Naive thymus-derived CD4-positive, alpha-beta T cell (primary cell): ENCODE measurements around the gene GPR25. TPM values are rescaled to one million over a fixed set of nuclear protein-coding genes. Genes with fewer than 3 reads are reported as not detected.
A peak's percentile ranks its signal among the peaks of the same experiment; 100 is the strongest.
"Not testable (repeated sequence)": the region's sequence is repeated elsewhere in the genome, so short reads cannot be mapped to it uniquely, and the experiment has no call there.

Experiments used
- ATAC-seq: fragments of 150-1000 bp; cut with Tn5 transposase; 2 replicates; pipeline ENCODE4 v1.10.0; 2021; ENCODE audit warnings: mild to moderate bottlenecking, moderate library complexity
- CTCF ChIA-PET: fragments of 350-600 bp; sonication (Branson Sonifier 250); formaldehyde crosslinking; loops from one replicate; lab custom pipeline; 2021; ENCODE audit warnings: antibody characterized with exemption; lab: Charles Lee
- POLR2A ChIA-PET: fragments of 350-600 bp; sonication (Branson Sonifier 250); formaldehyde crosslinking; loops from one replicate; lab custom pipeline; 2021; ENCODE audit warnings: antibody characterized with exemption, inconsistent platforms; lab: Charles Lee
- DNase-seq, 9 donors: peaks; one replicate each; pipeline versions ENCODE4 v3.0.0 to v3.0.0-alpha.2; 2020 to 2022; ENCODE audit warnings: mixed read lengths in 1 of 9
- H3K27ac ChIP-seq: one replicate; pipeline ENCODE4 v1.7.0; 2013; ENCODE audit warnings: mild to moderate bottlenecking, low read depth, low read length, moderate library complexity
- H3K27me3 ChIP-seq, 2 donors: one replicate each; pipeline ENCODE4 v1.7.0; 2013; ENCODE audit warnings: low read length in 2 of 2, mild to moderate bottlenecking in 2 of 2, moderate library complexity in 2 of 2; ENCODE audit not compliant: control insufficient read depth in 2 of 2, insufficient read depth in 2 of 2
- H3K36me3 ChIP-seq, 3 experiments: 1 replicate in 2 of 3; 2 replicates in 1 of 3; pipeline ENCODE4 v1.7.0; 2013; ENCODE audit warnings: low read length in 3 of 3, mild to moderate bottlenecking in 3 of 3, moderate library complexity in 1 of 3; ENCODE audit not compliant: insufficient read depth in 3 of 3, control insufficient read depth in 2 of 3
- H3K4me1 ChIP-seq, 2 donors: one replicate each; pipeline ENCODE4 v1.7.0; 2013; ENCODE audit warnings: low read length in 2 of 2, mild to moderate bottlenecking in 2 of 2, moderate library complexity in 1 of 2; ENCODE audit not compliant: control insufficient read depth in 2 of 2, insufficient read depth in 2 of 2
- H3K4me3 ChIP-seq: 2 replicates; pipeline ENCODE4 v1.7.0; 2013; ENCODE audit warnings: mild to moderate bottlenecking, low read length
- H3K9me3 ChIP-seq, 3 experiments: 1 replicate in 2 of 3; 2 replicates in 1 of 3; pipeline ENCODE4 v1.7.0; 2013; ENCODE audit warnings: low read length in 3 of 3; ENCODE audit not compliant: control insufficient read depth in 2 of 3
- H3K27ac Mint-ChIP-seq, 9 donors: one replicate each; pipeline ENCODE4 v1.8.0; 2020 to 2022; ENCODE audit warnings: mixed read lengths in 9 of 9, mild to moderate bottlenecking in 8 of 9, moderate library complexity in 5 of 9, inconsistent platforms in 2 of 9
- H3K27me3 Mint-ChIP-seq, 5 donors: one replicate each; pipeline ENCODE4 v1.8.0; 2021 to 2022; ENCODE audit warnings: mixed read lengths in 5 of 5, mild to moderate bottlenecking in 1 of 5
- H3K36me3 Mint-ChIP-seq, 5 donors: one replicate each; pipeline ENCODE4 v1.8.0; 2020 to 2022; ENCODE audit warnings: mixed read lengths in 5 of 5, mild to moderate bottlenecking in 3 of 5, inconsistent platforms in 1 of 5
- H3K4me1 Mint-ChIP-seq, 7 donors: one replicate each; pipeline ENCODE4 v1.8.0; 2020 to 2022; ENCODE audit warnings: mixed read lengths in 7 of 7, mild to moderate bottlenecking in 3 of 7, inconsistent platforms in 1 of 7
- H3K4me3 Mint-ChIP-seq, 10 donors: one replicate each; pipeline ENCODE4 v1.8.0; 2020 to 2022; ENCODE audit warnings: mild to moderate bottlenecking in 10 of 10, mixed read lengths in 10 of 10, moderate library complexity in 6 of 10, inconsistent platforms in 2 of 10
- H3K9me3 Mint-ChIP-seq, 11 donors: one replicate each; pipeline ENCODE4 v1.8.0; 2020 to 2022; ENCODE audit warnings: mixed read lengths in 11 of 11, mild to moderate bottlenecking in 4 of 11, inconsistent platforms in 1 of 11, moderate library complexity in 1 of 11
- intact Hi-C, 2 donors: fragments of 100-400 bp; cut with micrococcal nuclease; formaldehyde crosslinking; loops; one replicate each; pipeline ENCODE4 v1.15.1; 2023
- polyA plus RNA-seq, 2 donors: library from polyadenylated mRNA; unstranded; fragments of 300-500 nt; fragmentation: Illumina TruSeq; gene quantifications; one replicate each; pipeline ENCODE4 v1.2.3, GENCODE V29; 2021
- total RNA-seq, 6 experiments: library from RNA in 5 of 6; stranded (reverse) in 5 of 6; gene quantifications; 1 replicate in 5 of 6; 2 replicates in 1 of 6; pipeline ENCODE4 v1.2.3 and lab custom pipeline; 2021 to 2026

GPR25 gene
- total and polyA plus RNA-seq, 7 experiments from 2014 or later = 0.48 to 1.8 (median 0.99) TPM; not detected in 1

DNA sequence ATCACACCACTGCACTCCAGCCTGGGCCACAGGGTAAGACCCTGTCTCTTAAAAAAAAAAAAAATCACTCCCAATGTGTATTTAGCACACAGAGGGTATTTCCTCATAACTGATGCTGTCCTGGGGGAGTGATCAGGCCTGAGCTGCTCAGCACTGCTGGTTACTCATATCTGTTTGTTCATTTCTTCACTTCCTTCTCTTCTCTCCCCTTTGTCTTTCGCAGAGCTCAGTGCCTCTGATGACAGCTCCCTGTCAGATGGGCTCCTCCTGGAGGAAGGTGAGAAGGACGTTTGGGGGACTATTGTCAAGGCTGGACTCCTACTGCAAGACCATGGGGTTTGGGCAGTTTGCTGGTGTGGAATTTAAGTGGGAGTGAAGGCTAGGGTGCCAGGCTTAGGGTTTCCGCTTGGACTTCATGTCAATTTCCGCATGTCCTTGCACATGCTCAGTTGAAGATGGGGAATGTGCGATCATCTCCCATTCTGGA lies 34.9 kb downstream of the GPR25 start:
- Mint-ChIP-seq H3K9me3 (no peaks in the 10 kb centered on the region), H3K4me3 (no peak overlapping the region), H3K27me3 (peaks cover 0 to 36% (median 0%) of the 10 kb centered on the region in 5 donors), H3K4me1 (peaks cover 4 to 12% (median 8%) of the 10 kb centered on the region in 7 donors), H3K27ac (peak overlapping the region in 1 of 9 donors; percentile 51), H3K36me3 (no peaks in the 10 kb centered on the region)
- intact Hi-C loops = no loop called here
- Histone ChIP-seq H3K27ac (no peak overlapping the region), H3K9me3 (no peaks in the 10 kb centered on the region), H3K36me3 (no peaks in the 10 kb centered on the region), H3K27me3 (no peaks in the 10 kb centered on the region), H3K4me3 (no peak overlapping the region), H3K4me1 (peaks cover 0 to 16% of the 10 kb centered on the region in 2 donors)
- POLR2A ChIA-PET = no interaction called here
- CTCF ChIA-PET = no interaction called here
- DNase-seq (no peak), ATAC-seq (peak; percentile 43)

DNA sequence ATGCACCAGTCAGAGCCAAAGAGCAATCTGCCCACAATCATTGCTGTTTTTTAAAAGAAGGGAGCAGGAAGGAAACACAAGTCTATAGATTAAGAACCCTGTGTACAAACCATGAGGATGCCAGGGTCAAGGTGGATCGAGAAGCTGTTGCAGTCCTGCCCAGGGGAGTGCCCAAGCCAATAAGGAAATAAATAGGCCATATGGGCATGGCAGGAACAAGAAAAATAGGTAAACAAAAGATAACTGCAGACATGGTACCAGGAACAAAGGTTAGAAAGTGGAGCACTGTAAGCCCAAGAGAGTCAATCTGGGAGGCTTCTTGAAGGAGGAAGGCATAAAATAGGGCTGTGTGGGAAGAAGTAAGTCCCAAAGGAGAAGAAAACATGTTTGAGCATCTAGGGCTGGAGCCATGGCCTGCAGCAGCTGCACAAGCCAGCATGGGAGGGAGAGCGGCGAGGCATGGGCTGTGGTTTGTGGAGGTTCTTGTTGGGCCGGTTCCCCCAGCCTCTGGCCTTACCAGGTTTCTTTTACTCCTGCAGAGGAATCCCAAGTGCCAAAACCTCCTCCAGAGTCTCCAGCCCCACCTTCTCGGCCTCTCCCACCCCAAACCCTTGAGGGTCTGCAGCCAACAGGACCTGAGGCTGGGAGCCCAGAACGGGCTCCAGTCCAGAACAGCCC lies 35.5 kb downstream of the GPR25 start:
- peaks cover 0 to 32% (median 0%) of the 10 kb centered on the region in 5 donors for H3K27me3 Mint-ChIP-seq
- ATAC-seq (no peak), DNase-seq (no peak)
- ChIA-PET CTCF (no interaction called here), POLR2A (no interaction called here)
- no peaks in the 10 kb centered on the region for H3K9me3 Mint-ChIP-seq
- Histone ChIP-seq H3K9me3 (no peaks in the 10 kb centered on the region), H3K4me1 (peaks cover 0 to 16% of the 10 kb centered on the region in 2 donors), H3K4me3 (no peak overlapping the region), H3K36me3 (no peaks in the 10 kb centered on the region), H3K27me3 (no peaks in the 10 kb centered on the region), H3K27ac (no peak overlapping the region)
- no peak overlapping the region for H3K27ac Mint-ChIP-seq
- H3K4me3 Mint-ChIP-seq = no peak overlapping the region
- intact Hi-C loops = no loop called here
- peaks cover 4 to 12% (median 8%) of the 10 kb centered on the region in 7 donors for H3K4me1 Mint-ChIP-seq
- no peaks in the 10 kb centered on the region for H3K36me3 Mint-ChIP-seq

- Histone ChIP-seq H3K27me3 (no peaks in the 10 kb centered on the region), H3K4me1 (peaks cover 0 to 16% of the 10 kb centered on the region in 2 donors), H3K4me3 (no peak overlapping the region), H3K27ac (no peak overlapping the region), H3K36me3 (no peaks in the 10 kb centered on the region), H3K9me3 (no peaks in the 10 kb centered on the region)
- ChIA-PET CTCF (no interaction called here), POLR2A (no interaction called here)
- no peak overlapping the region for H3K27ac Mint-ChIP-seq
- no peak overlapping the region for H3K4me3 Mint-ChIP-seq
- H3K4me1 Mint-ChIP-seq = peaks cover 4 to 12% (median 8%) of the 10 kb centered on the region in 7 donors
- H3K9me3 Mint-ChIP-seq = no peaks in the 10 kb centered on the region
- intact Hi-C loops = no loop called here
- ATAC-seq = no peak
- no peak for DNase-seq
- no peaks in the 10 kb centered on the region for H3K36me3 Mint-ChIP-seq
- H3K27me3 Mint-ChIP-seq = peaks cover 0 to 32% (median 0%) of the 10 kb centered on the region in 5 donors
Measured at GRCh38 chr1:200909071-200909470, 36.3 kb downstream of the GPR25 start.

DNA sequence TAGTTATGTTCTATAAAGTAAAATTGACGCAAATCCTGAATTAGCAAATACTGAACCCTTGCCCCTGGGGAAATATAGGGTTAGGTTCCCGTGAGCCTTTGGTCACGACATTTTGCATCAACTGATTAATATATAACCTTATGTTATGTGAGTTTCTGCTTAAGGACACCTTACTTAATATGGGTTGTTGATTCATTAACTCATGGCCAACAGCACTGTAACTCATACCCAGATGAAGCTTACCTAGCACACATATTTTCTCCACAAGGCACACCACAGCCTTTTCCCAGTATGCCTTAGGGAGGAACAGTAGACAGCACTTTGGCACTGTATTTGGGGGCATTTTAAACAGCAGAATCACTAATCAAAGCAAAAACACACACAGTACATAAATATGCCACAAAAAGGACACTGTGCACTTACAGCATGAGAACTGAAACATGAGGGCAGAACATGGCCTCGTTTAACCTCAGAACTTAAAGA lies 37.0 kb downstream of the GPR25 start:
- ChIA-PET POLR2A (no interaction called here), CTCF (no interaction called here)
- Histone ChIP-seq H3K27me3 (no peaks in the 10 kb centered on the region), H3K4me3 (no peak overlapping the region), H3K9me3 (no peaks in the 10 kb centered on the region), H3K36me3 (no peaks in the 10 kb centered on the region), H3K27ac (no peak overlapping the region), H3K4me1 (peaks cover 0 to 16% of the 10 kb centered on the region in 2 donors)
- peaks cover 0 to 29% (median 0%) of the 10 kb centered on the region in 5 donors for H3K27me3 Mint-ChIP-seq
- no peak for DNase-seq
- H3K9me3 Mint-ChIP-seq = no peaks in the 10 kb centered on the region
- H3K4me3 Mint-ChIP-seq = no peak overlapping the region
- intact Hi-C loops = no loop called here
- H3K36me3 Mint-ChIP-seq = no peaks in the 10 kb centered on the region
- ATAC-seq = no peak
- H3K27ac Mint-ChIP-seq = no peak overlapping the region
- H3K4me1 Mint-ChIP-seq = peaks cover 4 to 12% (median 8%) of the 10 kb centered on the region in 7 donors

DNA sequence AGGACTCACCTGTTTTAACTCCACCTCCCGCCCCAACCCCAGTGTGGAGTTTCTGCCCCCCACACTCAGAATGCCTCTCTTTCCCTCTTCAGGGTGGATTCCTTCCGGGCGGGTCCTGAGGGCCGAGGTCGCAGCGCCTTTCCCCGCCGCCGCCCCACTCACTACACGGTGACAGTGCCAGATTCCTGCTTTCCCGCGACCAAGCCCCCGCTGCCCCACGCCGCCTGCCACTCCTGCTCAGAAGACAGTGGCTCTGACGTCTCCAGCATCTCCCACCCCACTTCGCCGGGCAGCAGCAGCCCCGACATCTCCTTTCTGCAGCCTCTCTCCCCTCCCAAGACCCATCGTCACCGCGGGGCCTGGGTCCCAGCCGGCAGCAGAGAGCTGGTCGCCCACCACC lies 38.6 kb downstream of the GPR25 start:
- no peak overlapping the region for H3K27ac Mint-ChIP-seq
- H3K4me1 Mint-ChIP-seq = peaks cover 0 to 8% (median 0%) of the 10 kb centered on the region in 7 donors

DNA sequence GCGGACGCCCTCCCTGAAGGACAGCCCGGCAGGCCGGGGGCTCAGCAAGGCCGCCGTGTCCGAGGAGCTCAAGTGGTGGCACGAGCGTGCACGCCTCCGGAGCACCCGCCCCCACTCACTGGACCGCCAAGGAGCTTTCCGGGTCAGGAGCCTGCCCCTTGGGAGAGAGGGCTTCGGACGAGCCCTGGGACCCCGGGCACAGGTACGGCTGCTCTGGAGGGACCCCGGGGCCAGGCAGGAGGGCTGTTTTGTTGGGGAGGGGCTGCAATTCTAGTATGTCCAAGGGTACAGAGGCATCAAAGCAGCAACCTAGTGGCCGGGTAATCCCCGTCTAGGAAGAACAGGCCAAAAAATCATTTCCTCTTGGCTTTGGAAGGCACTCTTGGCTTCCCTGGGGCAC lies 39.2 kb downstream of the GPR25 start:
- H3K27ac ChIP-seq, H3K9me3 Mint-ChIP-seq, DNase-seq, H3K4me1 ChIP-seq, H3K4me3 Mint-ChIP-seq, POLR2A ChIA-PET, CTCF ChIA-PET, intact Hi-C loops, H3K27ac Mint-ChIP-seq, H3K27me3 ChIP-seq, H3K36me3 Mint-ChIP-seq, ATAC-seq, H3K9me3 ChIP-seq, H3K36me3 ChIP-seq, H3K4me1 Mint-ChIP-seq, H3K4me3 ChIP-seq: not testable (repeated sequence)
- H3K27me3 Mint-ChIP-seq = peaks cover 0 to 27% (median 0%) of the 10 kb centered on the region in 5 donors

More for the DNA sequence above, 38.6 kb downstream of the GPR25 start:
- H3K27ac ChIP-seq = no peak overlapping the region
- DNase-seq = no peak
- no peak for ATAC-seq
- H3K27me3 ChIP-seq = no peaks in the 10 kb centered on the region
- CTCF ChIA-PET = no interaction called here
- no peaks in the 10 kb centered on the region for H3K9me3 ChIP-seq
- H3K4me3 ChIP-seq = no peak overlapping the region
- Mint-ChIP-seq H3K36me3 (no peaks in the 10 kb centered on the region), H3K27me3 (peaks cover 0 to 29% (median 0%) of the 10 kb centered on the region in 5 donors), H3K9me3 (no peaks in the 10 kb centered on the region), H3K4me3 (no peak overlapping the region)
- H3K36me3 ChIP-seq = no peaks in the 10 kb centered on the region
- H3K4me1 ChIP-seq = peaks cover 0 to under 1% of the 10 kb centered on the region in 2 donors
- POLR2A ChIA-PET = no interaction called here
- intact Hi-C loops = no loop called here
